Esophagus squamous epithelium (tissue), 4 donors: ENCODE data around the gene HSF5.

Experiments
- CTCF ChIP-seq, 6 experiments: fragments of 450-650 bp in 4 of 6; fragments of 200-600 bp in 2 of 6; sonication (generic) in 2 of 6; IDR thresholded peaks; one replicate each; pipeline ENCODE4 v1.5.1; 2016 to 2019; ENCODE audit warnings: antibody characterized with exemption in 6 of 6, mild to moderate bottlenecking in 4 of 6, moderate library complexity in 4 of 6
- POLR2A ChIP-seq, 4 donors: fragments of 450-650 bp; IDR thresholded peaks; one replicate each; pipeline ENCODE4 v1.6.1; 2017; ENCODE audit warnings: antibody characterized with exemption in 4 of 4, mild to moderate bottlenecking in 4 of 4, moderate library complexity in 3 of 4

GRCh38 chr17:58403311-58403710 is 84.9 kb downstream of the HSF5 start:
- no peak for TF ChIP-seq CTCF (IDR thresholded peaks at IDR 0.05)
- TF ChIP-seq POLR2A (IDR thresholded peaks at IDR 0.05) = no peak
